Parathyroid adenoma (tissue), 2 donors: ENCODE data around the gene POU2AF3.

Source experiments
- H2AFZ ChIP-seq: fragments of 300-600 bp; sonication (generic); one replicate; pipeline ENCODE4 v1.7.0; 2017; ENCODE audit warnings: antibody characterized with exemption, mild to moderate bottlenecking
- H3K27ac ChIP-seq: fragments of 300-600 bp; sonication (generic); one replicate; pipeline ENCODE4 v1.7.0; 2017
- H3K27me3 ChIP-seq: fragments of 300-600 bp; sonication (generic); one replicate; pipeline ENCODE4 v1.7.0; 2017; ENCODE audit warnings: low read length; ENCODE audit not compliant: control insufficient read depth, insufficient read depth
- H3K36me3 ChIP-seq: fragments of 300-600 bp; sonication (generic); one replicate; pipeline ENCODE4 v1.7.0; 2017; ENCODE audit warnings: low read length; ENCODE audit not compliant: control insufficient read depth, insufficient read depth
- H3K4me1 ChIP-seq: fragments of 300-600 bp; sonication (generic); one replicate; pipeline ENCODE4 v1.7.0; 2017; ENCODE audit warnings: control low read depth
- H3K4me2 ChIP-seq: fragments of 300-600 bp; sonication (generic); one replicate; pipeline ENCODE4 v1.7.0; 2017; ENCODE audit warnings: low read length
- H3K4me3 ChIP-seq: fragments of 300-600 bp; sonication (generic); one replicate; pipeline ENCODE4 v1.7.0; 2017; ENCODE audit warnings: low read depth, low read length
- H3K79me2 ChIP-seq: fragments of 300-600 bp; sonication (generic); one replicate; pipeline ENCODE4 v1.7.0; 2017; ENCODE audit warnings: control low read depth
- H3K9ac ChIP-seq: fragments of 300-600 bp; sonication (generic); one replicate; pipeline ENCODE4 v1.7.0; 2017; ENCODE audit warnings: mild to moderate bottlenecking
- H3K9me3 ChIP-seq: fragments of 300-600 bp; sonication (generic); one replicate; pipeline ENCODE4 v1.7.0; 2017; ENCODE audit warnings: low read length; ENCODE audit not compliant: control insufficient read depth
- TF ChIP-seq, protein P1 (sequence below): fragments of 300-600 bp; sonication (generic); IDR thresholded peaks from one replicate; pipeline ENCODE4 v1.7.0; 2017; ENCODE audit warnings: antibody characterized with exemption, mild to moderate bottlenecking
- donor health status: primary hyperparathyroidism.

POU2AF3 gene

DNA sequence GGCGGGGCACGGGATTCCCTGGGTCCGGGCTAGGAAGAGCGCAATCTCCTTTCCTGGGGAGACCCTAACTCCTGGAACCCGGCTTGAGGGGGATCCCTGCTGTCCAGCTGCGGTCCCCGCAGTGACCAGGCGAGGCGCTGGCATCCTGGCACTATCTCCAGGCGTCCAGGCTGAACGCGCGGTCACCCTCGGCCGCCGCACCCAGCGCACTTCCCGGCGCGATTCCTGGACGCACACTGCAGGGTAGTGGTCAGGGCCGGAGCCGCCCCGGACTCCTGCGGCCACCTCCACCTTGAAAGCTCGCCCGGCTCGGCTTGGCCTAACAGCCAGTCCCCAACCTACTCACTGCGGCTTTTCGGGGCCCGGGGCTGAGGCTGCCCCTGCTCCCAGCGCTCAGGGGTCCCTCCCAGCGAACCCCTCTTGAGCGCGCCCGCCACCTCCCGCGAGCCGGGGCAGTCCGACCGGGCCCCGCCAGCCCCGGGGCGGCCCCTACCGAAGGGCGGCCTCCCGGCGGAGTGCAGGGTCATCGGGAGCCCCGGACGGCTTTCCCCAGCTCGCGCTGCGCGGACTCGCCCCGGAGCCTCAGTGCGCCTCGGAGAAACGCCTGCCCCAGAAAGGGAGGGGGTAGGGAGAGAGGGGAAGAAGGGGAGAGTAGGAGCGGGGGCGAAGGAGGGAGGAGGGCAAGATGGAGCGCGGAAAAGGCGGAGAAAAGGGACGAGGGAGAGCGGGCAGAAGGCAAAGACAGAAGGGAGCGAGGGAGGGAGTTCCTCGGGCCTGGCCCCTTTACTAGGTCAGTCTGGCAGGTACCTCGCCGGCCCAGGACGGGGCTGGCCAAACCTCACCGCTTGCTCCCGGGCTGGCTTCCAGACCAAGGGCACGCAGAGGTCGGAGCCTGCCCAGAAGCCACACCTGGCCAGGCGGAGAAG lies 1.0 kb downstream of the POU2AF3 start:
- Histone ChIP-seq H3K4me2 (peak overlapping the region; percentile 78), H3K9ac (peak overlapping the region; percentile 80), H3K36me3 (no peaks in the 10 kb centered on the region), H3K4me3 (peak overlapping the region; percentile 72), H3K4me1 (peaks cover 19% of the 10 kb centered on the region), H3K27me3 (no peaks in the 10 kb centered on the region), H3K9me3 (no peaks in the 10 kb centered on the region), H2AFZ (peak overlapping the region; percentile 94), H3K27ac (peak overlapping the region; percentile 96), H3K79me2 (no peaks in the 10 kb centered on the region)
- TF ChIP-seq, protein P1, sequence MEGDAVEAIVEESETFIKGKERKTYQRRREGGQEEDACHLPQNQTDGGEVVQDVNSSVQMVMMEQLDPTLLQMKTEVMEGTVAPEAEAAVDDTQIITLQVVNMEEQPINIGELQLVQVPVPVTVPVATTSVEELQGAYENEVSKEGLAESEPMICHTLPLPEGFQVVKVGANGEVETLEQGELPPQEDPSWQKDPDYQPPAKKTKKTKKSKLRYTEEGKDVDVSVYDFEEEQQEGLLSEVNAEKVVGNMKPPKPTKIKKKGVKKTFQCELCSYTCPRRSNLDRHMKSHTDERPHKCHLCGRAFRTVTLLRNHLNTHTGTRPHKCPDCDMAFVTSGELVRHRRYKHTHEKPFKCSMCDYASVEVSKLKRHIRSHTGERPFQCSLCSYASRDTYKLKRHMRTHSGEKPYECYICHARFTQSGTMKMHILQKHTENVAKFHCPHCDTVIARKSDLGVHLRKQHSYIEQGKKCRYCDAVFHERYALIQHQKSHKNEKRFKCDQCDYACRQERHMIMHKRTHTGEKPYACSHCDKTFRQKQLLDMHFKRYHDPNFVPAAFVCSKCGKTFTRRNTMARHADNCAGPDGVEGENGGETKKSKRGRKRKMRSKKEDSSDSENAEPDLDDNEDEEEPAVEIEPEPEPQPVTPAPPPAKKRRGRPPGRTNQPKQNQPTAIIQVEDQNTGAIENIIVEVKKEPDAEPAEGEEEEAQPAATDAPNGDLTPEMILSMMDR = peak; percentile 61

DNA sequence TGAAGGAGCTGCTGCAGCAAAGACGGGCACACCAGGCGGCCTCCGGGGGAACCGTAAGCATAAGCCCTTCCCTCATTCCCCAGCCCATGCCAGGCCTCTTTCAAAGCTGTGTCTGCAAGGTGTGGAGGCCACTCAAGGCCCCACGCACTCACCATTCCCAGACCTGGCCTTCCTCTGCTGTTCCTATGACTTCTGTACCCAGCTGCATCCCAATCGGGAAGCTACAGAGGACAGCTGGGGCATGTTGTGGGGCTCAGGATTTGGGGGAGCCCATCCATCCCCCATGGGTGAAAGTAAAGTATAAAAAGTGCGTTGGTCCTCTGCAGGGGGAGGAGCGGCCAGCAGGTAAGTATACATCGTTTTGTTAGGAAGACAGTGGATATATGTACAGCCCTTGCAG lies 2.2 kb downstream of the POU2AF3 start:
- H3K27me3 ChIP-seq = no peaks in the 10 kb centered on the region
- no peak overlapping the region for H3K9ac ChIP-seq
- peak overlapping the region; percentile 42 for H2AFZ ChIP-seq
- H3K27ac ChIP-seq = peak overlapping the region; percentile 96
- H3K4me3 ChIP-seq = peak overlapping the region; percentile 72
- H3K9me3 ChIP-seq = no peaks in the 10 kb centered on the region
- H3K79me2 ChIP-seq = no peaks in the 10 kb centered on the region
- peak overlapping the region; percentile 78 for H3K4me2 ChIP-seq
- H3K4me1 ChIP-seq = peaks cover 17% of the 10 kb centered on the region
- H3K36me3 ChIP-seq = no peaks in the 10 kb centered on the region
- TF ChIP-seq, protein P1 = no peak

DNA sequence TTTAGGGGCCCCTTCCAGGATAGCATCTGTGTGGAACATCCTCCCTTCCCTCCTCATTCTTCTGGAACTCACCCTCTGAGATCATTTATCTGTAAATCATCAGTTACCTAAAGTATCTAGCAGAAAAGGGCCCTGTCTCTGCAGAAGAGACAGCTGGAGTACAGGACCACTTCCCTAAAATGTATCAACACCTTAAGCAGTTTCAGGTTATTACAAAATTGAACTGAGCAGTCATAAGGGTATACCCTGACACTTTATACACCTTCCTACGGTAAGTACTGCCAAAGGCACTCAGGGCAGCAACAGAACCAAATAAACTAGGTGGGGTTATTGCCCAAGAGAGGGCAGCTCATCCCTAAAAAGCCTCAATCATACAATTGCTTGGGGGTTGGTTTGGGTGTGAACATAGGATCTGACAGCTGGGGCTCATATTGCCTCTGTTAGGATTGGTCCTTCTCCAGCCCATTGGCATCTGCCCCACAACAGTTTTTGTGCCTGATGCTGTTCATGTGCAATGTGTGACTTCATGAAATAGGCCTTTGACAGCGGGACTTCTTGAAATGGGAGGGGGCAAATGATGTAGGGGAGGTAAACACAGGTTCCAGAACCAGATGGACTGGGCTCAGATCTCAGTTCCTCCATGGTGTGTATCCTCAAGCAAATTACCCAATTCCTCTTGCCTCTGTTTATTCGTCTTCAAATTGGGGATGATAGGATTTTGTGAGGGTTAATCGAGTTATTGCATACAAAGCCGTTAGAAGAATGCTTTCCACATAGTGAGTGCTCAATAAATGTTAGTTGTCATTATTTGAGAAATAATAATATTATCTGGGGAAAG lies 2.9 kb downstream of the POU2AF3 start:
- TF ChIP-seq, protein P1 = no peak
- Histone ChIP-seq H2AFZ (no peak overlapping the region), H3K36me3 (no peaks in the 10 kb centered on the region), H3K9me3 (no peaks in the 10 kb centered on the region), H3K4me3 (peak overlapping the region; percentile 72), H3K4me2 (peak overlapping the region; percentile 78), H3K9ac (no peak overlapping the region), H3K27me3 (no peaks in the 10 kb centered on the region), H3K27ac (peak overlapping the region; percentile 96), H3K79me2 (no peaks in the 10 kb centered on the region), H3K4me1 (peaks cover 17% of the 10 kb centered on the region)

DNA sequence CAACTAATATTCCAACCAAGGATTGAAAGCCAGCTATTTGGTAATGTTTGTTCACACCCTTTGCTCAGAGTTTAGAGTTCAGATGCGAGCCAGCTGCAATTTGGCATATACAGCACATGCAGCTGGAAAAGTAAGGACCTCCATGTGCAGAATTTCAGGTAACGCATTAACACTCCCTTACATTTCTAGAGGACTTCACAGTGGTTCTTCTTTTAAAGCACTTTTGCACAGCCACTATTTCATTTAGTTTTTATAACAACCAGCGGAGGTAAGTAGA lies 3.4 kb downstream of the POU2AF3 start:
- H3K27ac ChIP-seq = peak overlapping the region; percentile 96
- H3K79me2 ChIP-seq = no peaks in the 10 kb centered on the region
- peak overlapping the region; percentile 59 for H3K4me2 ChIP-seq
- H3K9me3 ChIP-seq = no peaks in the 10 kb centered on the region
- H2AFZ ChIP-seq = no peak overlapping the region
- H3K9ac ChIP-seq = no peak overlapping the region
- TF ChIP-seq, protein P1 = no peak
- H3K27me3 ChIP-seq = no peaks in the 10 kb centered on the region
- no peaks in the 10 kb centered on the region for H3K36me3 ChIP-seq
- H3K4me1 ChIP-seq = peaks cover 17% of the 10 kb centered on the region
- peak overlapping the region; percentile 0 for H3K4me3 ChIP-seq
